HL-60 (cell line): ENCODE results near the gene MRPL9.

Experiments
- DNase-seq, 2 experiments: peaks; one replicate each; pipeline ENCODE4 v3.0.0-alpha.2; 2010 to 2020; ENCODE audit warnings: low read depth in 1 of 2, low spot score in 1 of 2
- H3K27ac ChIP-seq: fragments of 250-450 bp; sonication (Bioruptor Pico); replicated peaks from 2 replicates; pipeline ENCODE4 v1.5.1; 2020; ENCODE audit warnings: mild to moderate bottlenecking, moderate library complexity
- H3K27me3 ChIP-seq: fragments of 250-450 bp; sonication (Bioruptor Pico); 2 replicates; pipeline ENCODE4 v1.5.1; 2021; ENCODE audit warnings: mild to moderate bottlenecking, moderate library complexity; ENCODE audit not compliant: insufficient read depth, poor library complexity, severe bottlenecking
- H3K4me3 ChIP-seq: replicated peaks from 2 replicates; pipeline ENCODE4 v1.5.1; 2011; ENCODE audit warnings: mild to moderate bottlenecking, control low read depth, low read length; ENCODE audit not compliant: insufficient read depth
- GABPA ChIP-seq: IDR thresholded peaks from 2 replicates; pipeline ENCODE4 v1.6.1; 2012; ENCODE audit warnings: low read depth
- POLR2AphosphoS5 ChIP-seq: IDR thresholded peaks from 2 replicates; pipeline ENCODE4 v1.6.1; 2012; ENCODE audit warnings: low read depth
- SPI1 ChIP-seq: IDR thresholded peaks from 2 replicates; pipeline ENCODE4 v1.6.1; 2012; ENCODE audit warnings: low read depth, mild to moderate bottlenecking, borderline replicate concordance
- TF ChIP-seq, protein P1 (sequence below): IDR thresholded peaks from one replicate; pipeline ENCODE4 v1.5.1; 2011; ENCODE audit warnings: low read length, control low read depth, inconsistent platforms; ENCODE audit not compliant: insufficient read depth
- TF ChIP-seq, protein P2 (sequence below): IDR thresholded peaks from 2 replicates; pipeline ENCODE4 v1.6.1; 2012; ENCODE audit warnings: low read depth; ENCODE audit not compliant: insufficient replicate concordance

MRPL9 gene

DNA sequence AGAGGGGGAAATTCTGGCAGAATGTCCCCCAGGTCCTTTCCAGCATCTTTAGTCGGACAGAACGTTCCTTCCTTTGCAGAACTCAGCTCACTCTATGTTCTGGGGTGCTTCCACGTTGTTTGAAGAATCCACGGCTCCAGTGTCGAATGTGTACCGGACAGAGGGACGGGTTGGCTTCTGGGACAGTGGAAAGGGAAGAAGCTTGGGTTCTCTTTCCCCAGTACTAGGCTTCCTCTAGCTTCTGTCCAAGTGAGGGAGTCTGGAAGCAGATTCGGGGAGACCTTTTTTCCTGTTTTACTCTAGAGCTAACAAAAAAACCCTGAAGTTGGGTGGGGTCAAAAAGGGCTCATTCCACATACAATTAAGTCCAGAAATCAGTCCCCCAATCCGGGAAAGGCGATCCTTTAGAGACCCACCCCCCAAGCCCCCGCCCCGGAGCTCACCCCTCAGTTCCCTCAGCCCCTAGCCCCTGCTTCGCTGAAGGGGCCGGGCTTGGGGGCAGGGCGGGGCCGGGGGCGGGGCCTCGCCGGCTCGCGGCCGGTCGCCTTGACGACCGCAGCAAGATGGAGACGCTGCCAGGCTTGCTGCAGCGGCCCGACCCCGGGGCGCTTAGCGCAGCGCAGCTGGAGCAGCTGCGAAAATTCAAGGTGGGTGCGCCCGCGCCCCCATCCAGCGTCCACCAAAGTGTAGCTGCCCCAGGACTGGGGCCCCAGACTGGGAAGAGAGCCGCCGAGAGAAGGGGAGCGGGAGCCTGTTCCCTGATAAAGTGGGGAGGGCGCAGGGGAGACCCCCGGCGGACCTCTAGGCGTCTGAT is 42.1 kb downstream of the MRPL9 start, which contains the start of gene RIIAD1:
RIIAD1 (plus strand) TSS at position 549 of the 814 bp plus-strand sequence; CDS start at position 564, 15 bp downstream.
- H3K4me3 ChIP-seq: 0 out of 2 replicates have a peak within 1 kb of the TSS, but pooled peaks have one; percentile 5
- no peak for DNase-seq
- TF ChIP-seq POLR2AphosphoS5: no peak
- TF ChIP-seq, protein P1, sequence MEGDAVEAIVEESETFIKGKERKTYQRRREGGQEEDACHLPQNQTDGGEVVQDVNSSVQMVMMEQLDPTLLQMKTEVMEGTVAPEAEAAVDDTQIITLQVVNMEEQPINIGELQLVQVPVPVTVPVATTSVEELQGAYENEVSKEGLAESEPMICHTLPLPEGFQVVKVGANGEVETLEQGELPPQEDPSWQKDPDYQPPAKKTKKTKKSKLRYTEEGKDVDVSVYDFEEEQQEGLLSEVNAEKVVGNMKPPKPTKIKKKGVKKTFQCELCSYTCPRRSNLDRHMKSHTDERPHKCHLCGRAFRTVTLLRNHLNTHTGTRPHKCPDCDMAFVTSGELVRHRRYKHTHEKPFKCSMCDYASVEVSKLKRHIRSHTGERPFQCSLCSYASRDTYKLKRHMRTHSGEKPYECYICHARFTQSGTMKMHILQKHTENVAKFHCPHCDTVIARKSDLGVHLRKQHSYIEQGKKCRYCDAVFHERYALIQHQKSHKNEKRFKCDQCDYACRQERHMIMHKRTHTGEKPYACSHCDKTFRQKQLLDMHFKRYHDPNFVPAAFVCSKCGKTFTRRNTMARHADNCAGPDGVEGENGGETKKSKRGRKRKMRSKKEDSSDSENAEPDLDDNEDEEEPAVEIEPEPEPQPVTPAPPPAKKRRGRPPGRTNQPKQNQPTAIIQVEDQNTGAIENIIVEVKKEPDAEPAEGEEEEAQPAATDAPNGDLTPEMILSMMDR: no peak
- no peak for TF ChIP-seq GABPA
- TF ChIP-seq, protein P2, sequence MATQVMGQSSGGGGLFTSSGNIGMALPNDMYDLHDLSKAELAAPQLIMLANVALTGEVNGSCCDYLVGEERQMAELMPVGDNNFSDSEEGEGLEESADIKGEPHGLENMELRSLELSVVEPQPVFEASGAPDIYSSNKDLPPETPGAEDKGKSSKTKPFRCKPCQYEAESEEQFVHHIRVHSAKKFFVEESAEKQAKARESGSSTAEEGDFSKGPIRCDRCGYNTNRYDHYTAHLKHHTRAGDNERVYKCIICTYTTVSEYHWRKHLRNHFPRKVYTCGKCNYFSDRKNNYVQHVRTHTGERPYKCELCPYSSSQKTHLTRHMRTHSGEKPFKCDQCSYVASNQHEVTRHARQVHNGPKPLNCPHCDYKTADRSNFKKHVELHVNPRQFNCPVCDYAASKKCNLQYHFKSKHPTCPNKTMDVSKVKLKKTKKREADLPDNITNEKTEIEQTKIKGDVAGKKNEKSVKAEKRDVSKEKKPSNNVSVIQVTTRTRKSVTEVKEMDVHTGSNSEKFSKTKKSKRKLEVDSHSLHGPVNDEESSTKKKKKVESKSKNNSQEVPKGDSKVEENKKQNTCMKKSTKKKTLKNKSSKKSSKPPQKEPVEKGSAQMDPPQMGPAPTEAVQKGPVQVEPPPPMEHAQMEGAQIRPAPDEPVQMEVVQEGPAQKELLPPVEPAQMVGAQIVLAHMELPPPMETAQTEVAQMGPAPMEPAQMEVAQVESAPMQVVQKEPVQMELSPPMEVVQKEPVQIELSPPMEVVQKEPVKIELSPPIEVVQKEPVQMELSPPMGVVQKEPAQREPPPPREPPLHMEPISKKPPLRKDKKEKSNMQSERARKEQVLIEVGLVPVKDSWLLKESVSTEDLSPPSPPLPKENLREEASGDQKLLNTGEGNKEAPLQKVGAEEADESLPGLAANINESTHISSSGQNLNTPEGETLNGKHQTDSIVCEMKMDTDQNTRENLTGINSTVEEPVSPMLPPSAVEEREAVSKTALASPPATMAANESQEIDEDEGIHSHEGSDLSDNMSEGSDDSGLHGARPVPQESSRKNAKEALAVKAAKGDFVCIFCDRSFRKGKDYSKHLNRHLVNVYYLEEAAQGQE: no peak
- no peak for TF ChIP-seq SPI1
- H3K27me3 ChIP-seq: peaks cover 51% of the 10 kb centered on the region
- no peak within 1 kb of the TSS for H3K27ac ChIP-seq

DNA sequence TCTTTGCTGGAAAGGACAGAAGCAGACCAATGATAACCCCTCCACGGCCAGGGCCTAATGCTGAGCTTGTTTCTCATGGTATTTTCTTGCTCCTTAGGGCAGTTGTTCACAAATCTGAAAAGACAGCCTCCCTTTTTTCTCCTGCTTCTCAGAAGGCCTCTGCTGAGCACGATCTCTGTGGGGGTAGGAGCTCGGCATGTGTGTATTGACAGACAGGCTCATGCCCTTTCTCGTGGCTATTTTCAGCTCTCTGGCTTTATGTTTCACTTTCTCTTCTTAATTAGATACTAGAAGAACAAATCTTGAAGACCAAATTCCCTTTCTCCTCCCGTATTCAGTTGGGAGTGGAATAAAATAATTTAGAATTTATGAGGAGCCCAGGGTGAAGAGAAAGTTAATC is 42.7 kb downstream of the MRPL9 start:
- no peak overlapping the region for H3K27ac ChIP-seq
- H3K27me3 ChIP-seq: peaks cover 55% of the 10 kb centered on the region
- H3K4me3 ChIP-seq: no peak overlapping the region
- no peak for DNase-seq
- TF ChIP-seq GABPA (no peak), SPI1 (no peak), POLR2AphosphoS5 (no peak)
- TF ChIP-seq, protein P1: no peak
- TF ChIP-seq, protein P2: no peak

DNA sequence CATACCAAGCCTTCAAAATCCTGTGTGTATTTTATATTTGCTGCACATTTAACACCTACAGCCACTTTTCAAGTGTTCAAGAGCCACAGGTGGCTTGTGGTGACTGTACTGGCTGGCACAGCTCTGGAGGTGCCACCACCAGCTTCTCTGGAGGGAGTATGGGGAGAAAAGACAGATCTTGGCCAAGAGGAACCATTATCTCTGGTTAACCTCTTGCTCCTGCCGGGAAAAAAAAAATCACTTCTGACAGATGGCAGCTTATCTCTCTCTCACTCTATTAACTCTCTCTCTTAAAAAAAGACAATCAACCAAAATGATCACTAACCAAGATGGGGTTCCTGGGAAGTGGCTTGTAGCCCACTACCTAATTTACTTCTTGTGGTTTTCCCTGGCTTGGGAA is 43.2 kb downstream of the MRPL9 start:
- H3K27me3 ChIP-seq: peaks cover 59% of the 10 kb centered on the region
- H3K4me3 ChIP-seq: no peak overlapping the region
- no peak for DNase-seq
- no peak overlapping the region for H3K27ac ChIP-seq
- TF ChIP-seq, protein P2: no peak
- TF ChIP-seq POLR2AphosphoS5: no peak
- TF ChIP-seq, protein P1: no peak
- TF ChIP-seq GABPA: no peak
- no peak for TF ChIP-seq SPI1
